LNCaP clone FGC (cell line): ENCODE results near the gene CACNA1C.

ENCODE experiments used
- DNase-seq: peaks from one replicate; pipeline ENCODE4 v3.0.0-alpha.2; 2011; ENCODE audit warnings: low read depth
- H3K4me3 ChIP-seq: 2 replicates; pipeline ENCODE4 v1.5.1; 2011; ENCODE audit warnings: mild to moderate bottlenecking, low read depth, low read length, control low read depth
- TF ChIP-seq, protein P1 (sequence below): IDR thresholded peaks from 2 replicates; pipeline ENCODE4 v1.5.1; 2012; ENCODE audit warnings: mild to moderate bottlenecking; ENCODE audit not compliant: control insufficient read depth, insufficient read depth; ENCODE audit errors: extremely low read depth

CACNA1C gene

GRCh38 chr12:2634471-2634870 lies 581.7 kb downstream of the CACNA1C start:
- no peak for DNase-seq
- TF ChIP-seq, protein P1, sequence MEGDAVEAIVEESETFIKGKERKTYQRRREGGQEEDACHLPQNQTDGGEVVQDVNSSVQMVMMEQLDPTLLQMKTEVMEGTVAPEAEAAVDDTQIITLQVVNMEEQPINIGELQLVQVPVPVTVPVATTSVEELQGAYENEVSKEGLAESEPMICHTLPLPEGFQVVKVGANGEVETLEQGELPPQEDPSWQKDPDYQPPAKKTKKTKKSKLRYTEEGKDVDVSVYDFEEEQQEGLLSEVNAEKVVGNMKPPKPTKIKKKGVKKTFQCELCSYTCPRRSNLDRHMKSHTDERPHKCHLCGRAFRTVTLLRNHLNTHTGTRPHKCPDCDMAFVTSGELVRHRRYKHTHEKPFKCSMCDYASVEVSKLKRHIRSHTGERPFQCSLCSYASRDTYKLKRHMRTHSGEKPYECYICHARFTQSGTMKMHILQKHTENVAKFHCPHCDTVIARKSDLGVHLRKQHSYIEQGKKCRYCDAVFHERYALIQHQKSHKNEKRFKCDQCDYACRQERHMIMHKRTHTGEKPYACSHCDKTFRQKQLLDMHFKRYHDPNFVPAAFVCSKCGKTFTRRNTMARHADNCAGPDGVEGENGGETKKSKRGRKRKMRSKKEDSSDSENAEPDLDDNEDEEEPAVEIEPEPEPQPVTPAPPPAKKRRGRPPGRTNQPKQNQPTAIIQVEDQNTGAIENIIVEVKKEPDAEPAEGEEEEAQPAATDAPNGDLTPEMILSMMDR, result no peak
- H3K4me3 ChIP-seq, result no peak overlapping the region

DNA sequence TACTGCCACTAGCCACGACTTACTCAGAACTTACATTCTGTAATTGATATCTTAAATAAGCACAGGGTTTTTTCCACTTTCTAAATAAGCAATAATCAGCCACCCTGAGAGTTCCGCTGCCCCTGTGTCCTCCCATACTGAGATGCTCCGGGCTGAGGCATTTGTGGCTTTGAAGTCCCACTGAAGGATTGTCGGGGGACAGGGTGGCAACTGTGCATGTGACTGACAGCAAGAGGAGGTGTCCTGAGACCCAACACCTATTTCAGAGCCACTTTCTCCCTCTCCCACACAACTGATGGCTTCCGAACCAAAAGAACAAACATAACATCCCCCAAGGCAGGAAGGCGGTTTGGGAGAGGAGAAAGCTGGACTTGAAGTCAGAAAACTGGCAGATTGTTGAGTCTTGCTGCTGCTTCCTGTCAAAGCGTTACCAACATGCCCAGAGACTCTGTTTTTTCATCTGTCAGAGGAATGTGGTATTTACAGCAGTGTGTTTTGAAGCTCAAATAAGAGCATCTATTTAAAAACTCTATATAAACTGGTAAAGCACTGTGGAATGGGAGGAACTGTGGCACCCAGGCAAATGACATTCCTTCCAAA lies 584.1 kb downstream of the CACNA1C start:
- TF ChIP-seq, protein P1, result no peak
- H3K4me3 ChIP-seq, result no peak overlapping the region
- DNase-seq, result no peak

DNA sequence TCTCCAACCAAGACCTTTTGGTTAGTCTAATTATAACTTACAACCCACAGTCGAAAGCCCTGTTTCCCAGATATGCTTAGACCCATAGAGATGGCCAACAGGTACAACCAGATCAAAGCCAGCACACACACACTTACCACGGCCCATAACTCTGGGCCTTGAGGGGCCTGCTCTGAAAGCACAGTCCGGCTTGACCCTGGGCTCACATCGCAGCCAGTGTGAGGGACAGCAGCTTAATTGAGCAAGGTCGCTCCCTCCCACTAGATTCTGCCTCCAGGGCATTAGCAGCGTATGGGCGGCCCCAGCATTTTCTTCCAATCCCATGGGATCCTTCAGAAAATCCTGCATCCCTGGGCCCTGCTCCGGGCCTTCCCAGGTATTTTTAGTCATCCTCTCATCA lies 584.6 kb downstream of the CACNA1C start:
- no peak for DNase-seq
- TF ChIP-seq, protein P1, result no peak

GRCh38 chr12:2638273-2639019 lies 585.7 kb downstream of the CACNA1C start:
- no peak for DNase-seq
- no peak overlapping the region for H3K4me3 ChIP-seq
- TF ChIP-seq, protein P1, result no peak

More for the DNA sequence above, 584.6 kb downstream of the CACNA1C start:
- no peak overlapping the region for H3K4me3 ChIP-seq

DNA sequence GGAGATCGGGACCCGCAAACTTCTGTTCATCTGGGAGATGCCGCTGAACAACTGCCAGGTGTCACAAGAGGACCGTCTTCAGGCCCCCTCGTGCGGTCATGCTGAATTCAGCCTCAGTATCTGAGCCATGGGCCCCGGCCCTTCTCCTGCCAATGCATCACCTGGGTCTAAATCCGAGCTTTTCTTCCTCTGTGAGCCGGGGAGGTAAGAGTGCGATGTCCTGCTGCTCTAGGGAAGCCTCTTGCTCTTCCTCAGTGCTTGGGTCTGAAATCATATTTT lies 586.2 kb downstream of the CACNA1C start:
- H3K4me3 ChIP-seq, result no peak overlapping the region
- no peak for DNase-seq
- TF ChIP-seq, protein P1, result no peak

DNA sequence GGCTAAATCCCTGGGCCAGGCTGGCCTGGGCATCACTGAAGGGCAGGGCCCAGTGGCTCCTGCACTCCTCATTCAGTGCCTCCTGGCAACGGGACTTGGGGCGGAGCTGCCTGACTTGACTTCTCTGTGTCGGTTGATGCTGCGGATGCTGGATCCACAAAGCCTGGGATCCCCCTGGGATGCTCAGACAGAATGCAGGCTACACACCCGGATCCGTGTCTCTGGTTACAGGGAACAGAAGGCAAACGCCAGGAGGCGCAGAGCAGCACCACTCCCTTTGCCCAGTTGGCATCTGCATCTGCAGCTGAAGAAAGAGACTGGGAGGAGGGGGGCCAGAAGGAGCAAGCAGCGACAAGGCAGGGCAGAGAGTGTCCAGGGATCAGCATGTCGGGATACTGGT lies 587.5 kb downstream of the CACNA1C start:
- no peak for DNase-seq
- TF ChIP-seq, protein P1, result no peak
- H3K4me3 ChIP-seq, result no peak overlapping the region

- H3K4me3 ChIP-seq, result no peak overlapping the region
- TF ChIP-seq, protein P1, result no peak
Measured at GRCh38 chr12:2640709-2641108, 587.9 kb downstream of the CACNA1C start.

More at GRCh38 chr12:2640709-2641108, 587.9 kb downstream of the CACNA1C start:
- DNase-seq, result no peak
